ENCODE measurements around the gene HMG20B. TPM values are rescaled to one million over a fixed set of nuclear protein-coding genes. Genes with fewer than 3 reads are reported as not detected.

HMG20B gene
- total RNA-seq, 1 experiment from 2014 or later: 186 TPM

DNA sequence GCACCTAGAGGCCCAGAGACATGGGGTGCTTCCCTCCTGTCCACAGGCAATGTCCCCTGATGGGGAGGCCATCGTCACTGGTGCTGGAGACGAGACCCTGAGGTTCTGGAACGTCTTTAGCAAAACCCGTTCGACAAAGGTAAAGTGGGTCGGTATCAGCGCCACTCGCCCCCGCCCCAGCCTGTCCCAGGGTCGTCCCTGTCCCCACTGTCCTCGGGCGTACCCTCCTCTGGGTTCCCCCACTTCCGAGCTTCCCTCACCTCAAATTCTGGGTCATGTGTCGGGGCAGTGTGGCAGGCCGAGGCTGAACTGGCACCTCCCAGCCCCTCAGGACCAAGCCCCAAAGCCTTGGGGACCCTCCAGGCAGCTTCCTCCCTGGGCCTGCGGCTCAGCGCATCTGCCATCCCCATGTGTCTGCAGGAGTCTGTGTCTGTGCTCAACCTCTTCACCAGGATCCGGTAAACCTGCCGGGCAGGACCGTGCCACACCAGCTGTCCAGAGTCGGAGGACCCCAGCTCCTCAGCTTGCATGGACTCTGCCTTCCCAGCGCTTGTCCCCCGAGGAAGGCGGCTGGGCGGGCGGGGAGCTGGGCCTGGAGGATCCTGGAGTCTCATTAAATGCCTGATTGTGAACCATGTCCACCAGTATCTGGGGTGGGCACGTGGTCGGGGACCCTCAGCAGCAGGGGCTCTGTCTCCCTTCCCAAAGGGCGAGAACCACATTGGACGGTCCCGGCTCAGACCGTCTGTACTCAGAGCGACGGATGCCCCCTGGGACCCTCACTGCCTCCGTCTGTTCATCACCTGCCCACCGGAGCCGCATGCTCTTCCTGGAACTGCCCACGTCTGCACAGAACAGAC, 38.1 kb upstream of the HMG20B start (continued):
- TF ChIP-seq YY1 (IDR thresholded peaks at IDR 0.05; ENCODE audit: extremely low read depth, insufficient replicate concordance, low read depth, low read length) (no peak), POLR2AphosphoS5 (IDR thresholded peaks at IDR 0.05; ENCODE audit: low read depth, low read length) (no peak), ELF1 (IDR thresholded peaks at IDR 0.05; ENCODE audit: borderline replicate concordance, low read depth) (no peak), SP1 (IDR thresholded peaks at IDR 0.05; ENCODE audit: low read depth) (no peak), EZH2 (IDR thresholded peaks at IDR 0.05) (no peak), RAD21 (IDR thresholded peaks at IDR 0.05; ENCODE audit: low read depth) (no peak), ZFX (IDR thresholded peaks at IDR 0.05) (no peak), CEBPB (IDR thresholded peaks at IDR 0.05; ENCODE audit: low read depth) (no peak)
- TF ChIP-seq, protein P1, sequence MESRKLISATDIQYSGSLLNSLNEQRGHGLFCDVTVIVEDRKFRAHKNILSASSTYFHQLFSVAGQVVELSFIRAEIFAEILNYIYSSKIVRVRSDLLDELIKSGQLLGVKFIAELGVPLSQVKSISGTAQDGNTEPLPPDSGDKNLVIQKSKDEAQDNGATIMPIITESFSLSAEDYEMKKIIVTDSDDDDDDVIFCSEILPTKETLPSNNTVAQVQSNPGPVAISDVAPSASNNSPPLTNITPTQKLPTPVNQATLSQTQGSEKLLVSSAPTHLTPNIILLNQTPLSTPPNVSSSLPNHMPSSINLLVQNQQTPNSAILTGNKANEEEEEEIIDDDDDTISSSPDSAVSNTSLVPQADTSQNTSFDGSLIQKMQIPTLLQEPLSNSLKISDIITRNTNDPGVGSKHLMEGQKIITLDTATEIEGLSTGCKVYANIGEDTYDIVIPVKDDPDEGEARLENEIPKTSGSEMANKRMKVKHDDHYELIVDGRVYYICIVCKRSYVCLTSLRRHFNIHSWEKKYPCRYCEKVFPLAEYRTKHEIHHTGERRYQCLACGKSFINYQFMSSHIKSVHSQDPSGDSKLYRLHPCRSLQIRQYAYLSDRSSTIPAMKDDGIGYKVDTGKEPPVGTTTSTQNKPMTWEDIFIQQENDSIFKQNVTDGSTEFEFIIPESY (IDR thresholded peaks at IDR 0.05; ENCODE audit: extremely low read depth, insufficient replicate concordance, low read length): no peak
- TF ChIP-seq, protein P2, sequence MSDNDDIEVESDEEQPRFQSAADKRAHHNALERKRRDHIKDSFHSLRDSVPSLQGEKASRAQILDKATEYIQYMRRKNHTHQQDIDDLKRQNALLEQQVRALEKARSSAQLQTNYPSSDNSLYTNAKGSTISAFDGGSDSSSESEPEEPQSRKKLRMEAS (IDR thresholded peaks at IDR 0.05): no peak

DNA sequence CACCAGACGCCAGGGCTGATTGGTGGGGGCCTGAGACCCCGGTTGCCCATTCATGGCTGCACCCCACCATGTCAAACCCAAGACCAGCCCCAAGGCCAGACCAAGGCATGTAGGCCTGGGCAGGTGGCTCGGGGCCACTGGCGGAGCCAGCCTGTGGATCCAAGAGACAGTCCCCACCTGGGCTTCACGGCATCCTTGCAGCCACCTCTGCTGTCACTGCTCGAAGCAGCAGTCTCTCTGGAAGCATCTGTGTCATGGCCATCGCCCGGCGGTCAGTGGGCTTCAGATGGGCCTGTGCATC, 37.6 kb upstream of the HMG20B start:
- Histone ChIP-seq H2AFZ (ENCODE audit: low read depth, low read length, poor library complexity, severe bottlenecking) (no peak overlapping the region), H3K27ac (ENCODE audit: low read depth, low read length) (no peak overlapping the region), H3K27me3 (ENCODE audit: insufficient read depth, low read length) (no peaks in the 10 kb centered on the region), H3K79me2 (ENCODE audit: insufficient read depth, low read length) (no peaks in the 10 kb centered on the region), H3K9ac (ENCODE audit: low read length) (no peak overlapping the region), H3K9me3 (ENCODE audit: control insufficient read depth in 1 of 2, insufficient read depth in 1 of 2, low read depth in 1 of 2, low read length in 2 of 2) (no peaks in the 10 kb centered on the region), H3K36me3 (ENCODE audit: control insufficient read depth in 1 of 2, insufficient read depth in 2 of 2, low read length in 2 of 2) (peaks cover 11 to 27% of the 10 kb centered on the region in 2 experiments; a peak in 3 of 4 replicates), H3K4me2 (ENCODE audit: low read length) (no peak overlapping the region), H4K20me1 (ENCODE audit: insufficient read depth) (no peaks in the 10 kb centered on the region), H3K4me3 (replicated peaks in 1 of 2; ENCODE audit: low read depth in 1 of 2, low read length in 2 of 2) (no peak overlapping the region), H3K9me2 (ENCODE audit: insufficient read depth) (no peaks in the 10 kb centered on the region), H3K4me1 (ENCODE audit: control insufficient read depth in 1 of 2, insufficient read depth in 2 of 2, low read length in 2 of 2) (peaks cover 3 to 22% of the 10 kb centered on the region in 2 experiments; a peak in 3 of 4 replicates)
- ChIA-PET POLR2A (no interaction called here), CTCF (no interaction called here), RAD21 (ENCODE audit: low non-redundant PET in 1 of 2, low total read pairs in 2 of 2, uncharacterized antibody in 2 of 2, unreplicated experiment in 2 of 2) (no interaction called here)
- no peak for ATAC-seq
- no peak for DNase-seq (ENCODE audit: low read depth, low spot score)
- intact Hi-C loops (cut with micrococcal nuclease): no loop called here
- BruUV-seq (replicated peaks): no TSS peak
- TF ChIP-seq EGR1 (IDR thresholded peaks at IDR 0.05; ENCODE audit: low read depth): no peak
- no peak for TF ChIP-seq SP1 (IDR thresholded peaks at IDR 0.05; ENCODE audit: low read depth)
- TF ChIP-seq, protein P3, sequence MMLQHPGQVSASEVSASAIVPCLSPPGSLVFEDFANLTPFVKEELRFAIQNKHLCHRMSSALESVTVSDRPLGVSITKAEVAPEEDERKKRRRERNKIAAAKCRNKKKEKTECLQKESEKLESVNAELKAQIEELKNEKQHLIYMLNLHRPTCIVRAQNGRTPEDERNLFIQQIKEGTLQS (IDR thresholded peaks at IDR 0.05): no peak
- TF ChIP-seq, protein P2 (IDR thresholded peaks at IDR 0.05): no peak
- no peak for TF ChIP-seq CEBPB (IDR thresholded peaks at IDR 0.05; ENCODE audit: low read depth)
- no peak for TF ChIP-seq EZH2 (IDR thresholded peaks at IDR 0.05)
- no peak for TF ChIP-seq SRF (IDR thresholded peaks at IDR 0.05; ENCODE audit: low read depth)

Data from HCT116 (cell line).